HepG2 (cell line): ENCODE results near the gene AADACL4. TPM values are rescaled to one million over a fixed set of nuclear protein-coding genes. Genes with fewer than 3 reads are reported as not detected.

Experiments
- ARHGAP35 ChIP-seq: sonication (generic); formaldehyde crosslinking; IDR thresholded peaks from 2 replicates; pipeline ENCODE4 v1.9.0; 2022; ENCODE audit warnings: mild to moderate bottlenecking, inconsistent platforms, moderate library complexity, missing genetic modification reagents, borderline replicate concordance
- GATAD1 ChIP-seq: IDR thresholded peaks from 2 replicates; pipeline ENCODE4 v1.6.1; 2016; ENCODE audit warnings: missing genetic modification reagents, missing compliant biosample characterization
- HHEX ChIP-seq: IDR thresholded peaks from 2 replicates; pipeline ENCODE4 v1.6.1; 2016; ENCODE audit warnings: control low read depth
- NFE2L1 ChIP-seq: sonication (generic); formaldehyde crosslinking; IDR thresholded peaks from 2 replicates; pipeline ENCODE4 v1.4.0; 2020; ENCODE audit warnings: missing genetic modification reagents, mild to moderate bottlenecking, borderline replicate concordance
- SP5 ChIP-seq: IDR thresholded peaks from 2 replicates; pipeline ENCODE4 v1.6.1; 2016; ENCODE audit warnings: low read depth, borderline replicate concordance
- SRSF4 ChIP-seq: fragments of 200-400 bp; formaldehyde crosslinking; IDR thresholded peaks from one replicate; pipeline ENCODE4 v1.6.1; 2018; ENCODE audit warnings: mild to moderate bottlenecking, low read depth, low read length, moderate library complexity; ENCODE audit not compliant: poor library complexity, severe bottlenecking
- TSC22D2 ChIP-seq: sonication (generic); formaldehyde crosslinking; IDR thresholded peaks from 2 replicates; pipeline ENCODE4 v1.5.1; 2020; ENCODE audit warnings: missing genetic modification reagents, mild to moderate bottlenecking, borderline replicate concordance
- U2AF1 ChIP-seq: fragments of 200-400 bp; formaldehyde crosslinking; optimal IDR thresholded peaks from 2 replicates; pipeline ENCODE3; 2017; ENCODE audit warnings: mild to moderate bottlenecking, low read depth, low read length
- ZBTB3 ChIP-seq: sonication (generic); formaldehyde crosslinking; IDR thresholded peaks from 2 replicates; pipeline ENCODE4 v1.4.0; 2020; ENCODE audit warnings: low read depth, mild to moderate bottlenecking, moderate library complexity, missing genetic modification reagents, borderline replicate concordance
- ZBTB38 ChIP-seq: sonication (generic); formaldehyde crosslinking; IDR thresholded peaks from 2 replicates; pipeline ENCODE4 v1.5.1; 2020; ENCODE audit warnings: mild to moderate bottlenecking, missing genetic modification reagents
- ZNF138 ChIP-seq: sonication (generic); formaldehyde crosslinking; IDR thresholded peaks from 2 replicates; pipeline ENCODE4 v1.5.0; 2020; ENCODE audit warnings: mild to moderate bottlenecking, low read depth, missing genetic modification reagents
- ZNF207 ChIP-seq: fragments of 450-650 bp; IDR thresholded peaks from 2 replicates; pipeline ENCODE4 v1.6.1; 2016; ENCODE audit warnings: antibody characterized with exemption, borderline replicate concordance
- ZNF709 ChIP-seq: sonication (generic); formaldehyde crosslinking; IDR thresholded peaks from 2 replicates; pipeline ENCODE4 v1.5.0; 2020; ENCODE audit warnings: mild to moderate bottlenecking, missing genetic modification reagents
- ZNF737 ChIP-seq: sonication (generic); formaldehyde crosslinking; IDR thresholded peaks from 2 replicates; pipeline ENCODE4 v1.5.0; 2020; ENCODE audit warnings: missing genetic modification reagents, mild to moderate bottlenecking, borderline replicate concordance
- polyA plus RNA-seq, 8 experiments: library from polyadenylated mRNA; depleted of rRNA in 3 of 8; stranded (reverse) in 7 of 8; unstranded in 1 of 8; fragments of >200 nt; fragmentation: Illumina TruSeq in 4 of 8; extraction: Trizol in 4 of 8; gene quantifications; 2 replicates each; pipeline versions ENCODE4 v1.2.1 to v1.2.3, GENCODE V29; 2011 to 2016; ENCODE audit warnings: low read depth in 4 of 8, missing spikeins in 1 of 8, mixed read lengths in 1 of 8; ENCODE audit not compliant: insufficient read depth in 1 of 8
- total RNA-seq, 5 experiments: library from RNA; depleted of rRNA; stranded (reverse); fragments of >200 nt; fragmentation: Illumina TruSeq; extraction: Trizol; gene quantifications; 2 replicates each; pipeline ENCODE4 v1.2.3, GENCODE V29; 2016; ENCODE audit warnings: low read depth in 1 of 5
- TF ChIP-seq, protein P1 (sequence below): sonication (generic); formaldehyde crosslinking; IDR thresholded peaks from 2 replicates; pipeline ENCODE4 v1.8.1; 2023; ENCODE audit warnings: mild to moderate bottlenecking, missing genetic modification reagents
- TF ChIP-seq, protein P2 (sequence below): sonication (generic); formaldehyde crosslinking; IDR thresholded peaks from 2 replicates; pipeline ENCODE4 v1.4.0; 2020; ENCODE audit warnings: low read depth, mild to moderate bottlenecking, missing genetic modification reagents
- TF ChIP-seq, protein P3 (sequence below): sonication (generic); formaldehyde crosslinking; IDR thresholded peaks from 2 replicates; pipeline ENCODE4 v1.5.0; 2020; ENCODE audit warnings: missing genetic modification reagents
- TF ChIP-seq, protein P4 (sequence below): sonication (generic); formaldehyde crosslinking; IDR thresholded peaks from 2 replicates; pipeline ENCODE4 v1.5.0; 2020; ENCODE audit warnings: missing genetic modification reagents
- TF ChIP-seq, protein P5 (sequence below): sonication (generic); formaldehyde crosslinking; IDR thresholded peaks from 2 replicates; pipeline ENCODE4 v1.8.0; 2022; ENCODE audit warnings: missing genetic modification reagents, low read depth, mild to moderate bottlenecking, borderline replicate concordance
- TF ChIP-seq, protein P6 (sequence below): sonication (generic); formaldehyde crosslinking; IDR thresholded peaks from 2 replicates; pipeline ENCODE4 v1.5.0; 2020; ENCODE audit warnings: mild to moderate bottlenecking, missing genetic modification reagents
- TF ChIP-seq, protein P7 (sequence below): IDR thresholded peaks from 2 replicates; pipeline ENCODE4 v1.6.1; 2016; ENCODE audit warnings: control low read depth

AADACL4 gene
- total and polyA plus RNA-seq, 2 of the 13 experiments (the other 11 are each of a cell fraction or from before 2014, with no cell fraction given): not detected

DNA sequence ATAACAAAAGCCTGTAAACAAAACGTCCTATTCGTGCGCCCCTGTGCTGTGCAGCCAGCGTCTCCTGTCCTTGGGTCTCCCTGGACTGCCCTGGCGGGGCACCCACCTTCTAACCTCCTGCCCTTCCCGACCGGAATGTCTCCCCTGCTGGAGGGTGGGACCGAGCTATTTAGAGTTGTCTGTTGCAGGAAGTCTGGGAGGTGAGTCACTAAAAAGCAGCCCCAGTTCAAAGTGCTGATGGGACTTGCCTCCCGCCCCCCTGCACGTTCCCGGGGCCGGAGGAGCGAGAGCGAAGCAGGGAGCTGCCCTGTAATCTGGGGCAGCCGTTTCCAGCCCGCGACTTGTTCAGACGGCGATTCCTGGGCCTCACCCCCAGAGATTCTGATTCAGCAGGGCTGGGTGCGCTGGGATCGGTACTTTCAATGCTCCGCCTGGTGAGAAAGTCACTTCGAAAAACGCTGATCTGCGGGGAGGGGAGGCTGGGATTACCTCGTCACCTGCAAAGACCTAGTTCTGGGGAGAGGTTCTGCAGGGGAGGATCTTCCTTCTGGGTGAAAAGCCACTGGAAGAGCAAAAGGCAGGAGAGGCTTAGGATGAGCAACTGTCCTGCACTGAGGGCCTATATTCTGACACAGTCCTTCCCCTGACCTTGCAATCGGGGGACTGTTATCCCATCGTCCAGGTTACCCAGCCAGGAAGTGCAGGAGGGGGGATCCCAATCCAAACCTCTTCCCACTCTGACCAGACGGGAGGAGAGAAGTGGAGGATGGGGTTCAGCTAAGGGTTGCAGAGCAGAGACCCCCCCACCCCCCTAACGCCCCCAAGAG lies 24.7 kb upstream of the AADACL4 start (continued):
- TF ChIP-seq, protein P1, sequence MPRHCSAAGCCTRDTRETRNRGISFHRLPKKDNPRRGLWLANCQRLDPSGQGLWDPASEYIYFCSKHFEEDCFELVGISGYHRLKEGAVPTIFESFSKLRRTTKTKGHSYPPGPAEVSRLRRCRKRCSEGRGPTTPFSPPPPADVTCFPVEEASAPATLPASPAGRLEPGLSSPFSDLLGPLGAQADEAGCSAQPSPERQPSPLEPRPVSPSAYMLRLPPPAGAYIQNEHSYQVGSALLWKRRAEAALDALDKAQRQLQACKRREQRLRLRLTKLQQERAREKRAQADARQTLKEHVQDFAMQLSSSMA (CRISPR knock-in tag): peak; percentile 20; the same call in 1 of the 2 replicates
- TF ChIP-seq NFE2L1 (CRISPR knock-in tag) (no peak), ZNF709 (CRISPR knock-in tag) (no peak), ZNF207 (no peak), ZNF138 (CRISPR knock-in tag) (0 out of 2 replicates have a peak, but pooled peaks have one; percentile 75), ZBTB38 (CRISPR knock-in tag) (no peak), GATAD1 (CRISPR knock-in tag) (peak; percentile 66), HHEX (CRISPR knock-in tag) (no peak), SP5 (CRISPR knock-in tag) (peak; percentile 98), SRSF4 (no peak), TSC22D2 (CRISPR knock-in tag) (peak; percentile 87; the same call in 1 of the 2 replicates), ARHGAP35 (CRISPR knock-in tag) (no peak; the same call in 1 of the 2 replicates), U2AF1 (no peak), ZBTB3 (CRISPR knock-in tag) (no peak), ZNF737 (CRISPR knock-in tag) (no peak)
- TF ChIP-seq, protein P2, sequence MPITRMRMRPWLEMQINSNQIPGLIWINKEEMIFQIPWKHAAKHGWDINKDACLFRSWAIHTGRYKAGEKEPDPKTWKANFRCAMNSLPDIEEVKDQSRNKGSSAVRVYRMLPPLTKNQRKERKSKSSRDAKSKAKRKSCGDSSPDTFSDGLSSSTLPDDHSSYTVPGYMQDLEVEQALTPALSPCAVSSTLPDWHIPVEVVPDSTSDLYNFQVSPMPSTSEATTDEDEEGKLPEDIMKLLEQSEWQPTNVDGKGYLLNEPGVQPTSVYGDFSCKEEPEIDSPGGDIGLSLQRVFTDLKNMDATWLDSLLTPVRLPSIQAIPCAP (CRISPR knock-in tag): no peak
- TF ChIP-seq, protein P3, sequence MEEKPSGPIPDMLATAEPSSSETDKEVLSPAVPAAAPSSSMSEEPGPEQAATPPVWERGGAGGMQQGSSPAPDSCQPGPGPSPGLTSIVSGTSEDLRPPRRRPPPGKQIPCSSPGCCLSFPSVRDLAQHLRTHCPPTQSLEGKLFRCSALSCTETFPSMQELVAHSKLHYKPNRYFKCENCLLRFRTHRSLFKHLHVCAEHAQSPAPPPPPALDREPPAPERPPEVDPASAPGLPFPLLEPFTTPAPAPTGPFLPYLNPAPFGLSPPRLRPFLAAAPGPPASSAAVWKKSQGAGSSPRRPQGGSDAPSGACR: peak; percentile 36; the same call in 1 of the 2 replicates
- TF ChIP-seq, protein P4, sequence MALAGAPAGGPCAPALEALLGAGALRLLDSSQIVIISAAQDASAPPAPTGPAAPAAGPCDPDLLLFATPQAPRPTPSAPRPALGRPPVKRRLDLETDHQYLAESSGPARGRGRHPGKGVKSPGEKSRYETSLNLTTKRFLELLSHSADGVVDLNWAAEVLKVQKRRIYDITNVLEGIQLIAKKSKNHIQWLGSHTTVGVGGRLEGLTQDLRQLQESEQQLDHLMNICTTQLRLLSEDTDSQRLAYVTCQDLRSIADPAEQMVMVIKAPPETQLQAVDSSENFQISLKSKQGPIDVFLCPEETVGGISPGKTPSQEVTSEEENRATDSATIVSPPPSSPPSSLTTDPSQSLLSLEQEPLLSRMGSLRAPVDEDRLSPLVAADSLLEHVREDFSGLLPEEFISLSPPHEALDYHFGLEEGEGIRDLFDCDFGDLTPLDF (CRISPR knock-in tag): no peak
- TF ChIP-seq, protein P5, sequence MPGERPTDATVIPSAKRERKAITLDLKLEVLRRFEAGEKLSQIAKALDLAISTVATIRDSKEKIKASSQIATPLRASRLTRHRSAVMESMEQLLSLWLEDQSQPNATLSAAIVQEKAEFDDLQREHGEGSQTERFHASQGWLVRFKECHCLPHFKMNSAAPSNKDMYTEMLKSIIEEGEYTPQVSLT (CRISPR knock-in tag): 0 out of 2 replicates have a peak, but pooled peaks have one; percentile 27
- TF ChIP-seq, protein P6, sequence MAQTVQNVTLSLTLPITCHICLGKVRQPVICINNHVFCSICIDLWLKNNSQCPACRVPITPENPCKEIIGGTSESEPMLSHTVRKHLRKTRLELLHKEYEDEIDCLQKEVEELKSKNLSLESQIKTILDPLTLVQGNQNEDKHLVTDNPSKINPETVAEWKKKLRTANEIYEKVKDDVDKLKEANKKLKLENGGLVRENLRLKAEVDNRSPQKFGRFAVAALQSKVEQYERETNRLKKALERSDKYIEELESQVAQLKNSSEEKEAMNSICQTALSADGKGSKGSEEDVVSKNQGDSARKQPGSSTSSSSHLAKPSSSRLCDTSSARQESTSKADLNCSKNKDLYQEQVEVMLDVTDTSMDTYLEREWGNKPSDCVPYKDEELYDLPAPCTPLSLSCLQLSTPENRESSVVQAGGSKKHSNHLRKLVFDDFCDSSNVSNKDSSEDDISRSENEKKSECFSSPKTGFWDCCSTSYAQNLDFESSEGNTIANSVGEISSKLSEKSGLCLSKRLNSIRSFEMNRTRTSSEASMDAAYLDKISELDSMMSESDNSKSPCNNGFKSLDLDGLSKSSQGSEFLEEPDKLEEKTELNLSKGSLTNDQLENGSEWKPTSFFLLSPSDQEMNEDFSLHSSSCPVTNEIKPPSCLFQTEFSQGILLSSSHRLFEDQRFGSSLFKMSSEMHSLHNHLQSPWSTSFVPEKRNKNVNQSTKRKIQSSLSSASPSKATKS (CRISPR knock-in tag): no peak
- TF ChIP-seq, protein P7, sequence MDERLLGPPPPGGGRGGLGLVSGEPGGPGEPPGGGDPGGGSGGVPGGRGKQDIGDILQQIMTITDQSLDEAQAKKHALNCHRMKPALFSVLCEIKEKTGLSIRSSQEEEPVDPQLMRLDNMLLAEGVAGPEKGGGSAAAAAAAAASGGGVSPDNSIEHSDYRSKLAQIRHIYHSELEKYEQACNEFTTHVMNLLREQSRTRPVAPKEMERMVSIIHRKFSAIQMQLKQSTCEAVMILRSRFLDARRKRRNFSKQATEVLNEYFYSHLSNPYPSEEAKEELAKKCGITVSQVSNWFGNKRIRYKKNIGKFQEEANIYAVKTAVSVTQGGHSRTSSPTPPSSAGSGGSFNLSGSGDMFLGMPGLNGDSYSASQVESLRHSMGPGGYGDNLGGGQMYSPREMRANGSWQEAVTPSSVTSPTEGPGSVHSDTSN (CRISPR knock-in tag): no peak
